Glutamatergic neuron (in vitro differentiated cells): Measurements from ENCODE around the gene PRRX2. TPM values are rescaled to one million over a fixed set of nuclear protein-coding genes. Genes with fewer than 3 reads are reported as not detected.

Source experiments
- DNase-seq: peaks from one replicate; pipeline ENCODE4 v3.0.0; 2022
- H3K27ac Mint-ChIP-seq: one replicate; pipeline ENCODE4 v1.8.0; 2020; ENCODE audit warnings: mild to moderate bottlenecking, mixed read lengths, inconsistent platforms; ENCODE audit not compliant: unreplicated experiment
- H3K27me3 Mint-ChIP-seq: one replicate; pipeline ENCODE4 v1.8.0; 2020; ENCODE audit warnings: mild to moderate bottlenecking, moderate library complexity, mixed read lengths, inconsistent platforms; ENCODE audit not compliant: unreplicated experiment
- H3K36me3 Mint-ChIP-seq: one replicate; pipeline ENCODE4 v1.8.0; 2020; ENCODE audit warnings: mild to moderate bottlenecking, mixed read lengths, inconsistent platforms; ENCODE audit not compliant: unreplicated experiment
- H3K4me1 Mint-ChIP-seq: one replicate; pipeline ENCODE4 v1.8.0; 2020; ENCODE audit warnings: mild to moderate bottlenecking, low read depth, mixed read lengths, inconsistent platforms; ENCODE audit not compliant: unreplicated experiment
- H3K4me3 Mint-ChIP-seq: one replicate; pipeline ENCODE4 v1.8.0; 2020; ENCODE audit warnings: mild to moderate bottlenecking, mixed read lengths, inconsistent platforms; ENCODE audit not compliant: unreplicated experiment
- H3K9me3 Mint-ChIP-seq: one replicate; pipeline ENCODE4 v1.8.0; 2020; ENCODE audit warnings: mild to moderate bottlenecking, moderate library complexity, mixed read lengths, inconsistent platforms; ENCODE audit not compliant: unreplicated experiment
- total RNA-seq: library from RNA; stranded (reverse); fragmentation: NEBNext Ultra II Directional; extraction: Animal tissue kit (Norgen Biotek cat#: 25700); gene quantifications from one replicate; pipeline ENCODE4 v1.2.1, GENCODE V29; 2021; ENCODE audit not compliant: unreplicated experiment
- TF ChIP-seq, protein P1 (sequence below): fragments of 200-600 bp; sonication (generic); IDR thresholded peaks from one replicate; pipeline ENCODE4 v1.5.0; 2021; ENCODE audit not compliant: partially characterized antibody, unreplicated experiment

The PRRX2 gene
- total RNA-seq, 1 donor from 2014 or later: 2.3 TPM

GRCh38 chr9:129726322-129727160, 61.1 kb downstream of the PRRX2 start:
- H3K27ac Mint-ChIP-seq: peak overlapping the region; percentile 48
- no peaks in the 10 kb centered on the region for H3K36me3 Mint-ChIP-seq
- peak; percentile 82 for DNase-seq

GRCh38 chr9:129728744-129729143, 63.3 kb downstream of the PRRX2 start:
- H3K27ac Mint-ChIP-seq: no peak overlapping the region
- H3K9me3 Mint-ChIP-seq: no peaks in the 10 kb centered on the region
- no peak for DNase-seq
- no peak overlapping the region for H3K4me3 Mint-ChIP-seq
- H3K4me1 Mint-ChIP-seq: peaks cover 3% of the 10 kb centered on the region
- TF ChIP-seq, protein P1, sequence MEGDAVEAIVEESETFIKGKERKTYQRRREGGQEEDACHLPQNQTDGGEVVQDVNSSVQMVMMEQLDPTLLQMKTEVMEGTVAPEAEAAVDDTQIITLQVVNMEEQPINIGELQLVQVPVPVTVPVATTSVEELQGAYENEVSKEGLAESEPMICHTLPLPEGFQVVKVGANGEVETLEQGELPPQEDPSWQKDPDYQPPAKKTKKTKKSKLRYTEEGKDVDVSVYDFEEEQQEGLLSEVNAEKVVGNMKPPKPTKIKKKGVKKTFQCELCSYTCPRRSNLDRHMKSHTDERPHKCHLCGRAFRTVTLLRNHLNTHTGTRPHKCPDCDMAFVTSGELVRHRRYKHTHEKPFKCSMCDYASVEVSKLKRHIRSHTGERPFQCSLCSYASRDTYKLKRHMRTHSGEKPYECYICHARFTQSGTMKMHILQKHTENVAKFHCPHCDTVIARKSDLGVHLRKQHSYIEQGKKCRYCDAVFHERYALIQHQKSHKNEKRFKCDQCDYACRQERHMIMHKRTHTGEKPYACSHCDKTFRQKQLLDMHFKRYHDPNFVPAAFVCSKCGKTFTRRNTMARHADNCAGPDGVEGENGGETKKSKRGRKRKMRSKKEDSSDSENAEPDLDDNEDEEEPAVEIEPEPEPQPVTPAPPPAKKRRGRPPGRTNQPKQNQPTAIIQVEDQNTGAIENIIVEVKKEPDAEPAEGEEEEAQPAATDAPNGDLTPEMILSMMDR: no peak
- H3K27me3 Mint-ChIP-seq: peaks cover 2% of the 10 kb centered on the region
- no peaks in the 10 kb centered on the region for H3K36me3 Mint-ChIP-seq

More at GRCh38 chr9:129726322-129727160, 61.1 kb downstream of the PRRX2 start:
- H3K27me3 Mint-ChIP-seq: peaks cover 2% of the 10 kb centered on the region
- TF ChIP-seq, protein P1: peak; percentile 90
- H3K4me1 Mint-ChIP-seq: peaks cover 3% of the 10 kb centered on the region
- no peaks in the 10 kb centered on the region for H3K9me3 Mint-ChIP-seq
- H3K4me3 Mint-ChIP-seq: no peak overlapping the region

DNA sequence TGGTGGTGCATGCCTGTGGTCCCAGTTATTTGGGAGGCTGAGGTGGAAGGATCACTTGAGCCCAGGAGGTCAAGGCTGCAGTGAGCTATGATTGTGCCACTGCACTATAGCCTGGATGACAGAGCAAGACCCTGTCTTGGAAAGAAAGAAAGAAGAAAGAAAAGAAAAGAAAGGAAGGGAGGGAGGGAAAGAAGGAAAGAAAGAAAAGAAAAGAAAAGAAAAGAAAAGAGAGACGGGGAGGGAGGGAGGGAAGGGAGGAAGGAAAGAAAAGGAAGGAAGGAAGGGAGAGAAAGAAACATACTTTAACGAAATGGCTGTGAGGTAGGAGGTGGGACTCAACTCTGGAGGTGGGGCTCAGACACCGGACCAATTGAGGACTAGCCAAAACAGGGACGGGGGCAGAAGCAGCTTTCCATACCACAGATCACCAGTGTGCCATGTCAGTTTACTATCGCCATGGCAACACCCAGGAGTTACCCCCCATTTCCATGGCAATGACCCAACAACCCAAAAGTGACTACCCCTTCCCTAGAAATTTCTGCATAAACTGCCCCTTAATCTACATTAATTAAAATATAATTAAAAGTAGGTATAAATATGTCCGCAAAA, 66.1 kb downstream of the PRRX2 start:
- H3K27me3 Mint-ChIP-seq: peaks cover 2% of the 10 kb centered on the region
- H3K4me3 Mint-ChIP-seq: no peak overlapping the region
- no peak overlapping the region for H3K27ac Mint-ChIP-seq
- no peaks in the 10 kb centered on the region for H3K36me3 Mint-ChIP-seq
- TF ChIP-seq, protein P1: no peak
- H3K4me1 Mint-ChIP-seq: peaks cover 2% of the 10 kb centered on the region
- no peak for DNase-seq
- H3K9me3 Mint-ChIP-seq: no peaks in the 10 kb centered on the region

- H3K4me3 Mint-ChIP-seq: no peak overlapping the region
- no peak overlapping the region for H3K27ac Mint-ChIP-seq
Observed at GRCh38 chr9:129732100-129732499, 66.7 kb downstream of the PRRX2 start.

More at GRCh38 chr9:129732100-129732499, 66.7 kb downstream of the PRRX2 start:
- Mint-ChIP-seq H3K36me3 (no peaks in the 10 kb centered on the region), H3K4me1 (no peaks in the 10 kb centered on the region), H3K9me3 (no peaks in the 10 kb centered on the region), H3K27me3 (peaks cover 3% of the 10 kb centered on the region)
- TF ChIP-seq, protein P1: no peak
- no peak for DNase-seq
